ENCODE results near the gene ADGRD1. TPM values are rescaled to one million over a fixed set of nuclear protein-coding genes. Genes with fewer than 3 reads are reported as not detected.

ADGRD1 gene
- total and polyA plus RNA-seq, 4 donors, result 2.1 to 97.6 (median 31.0) TPM

DNA sequence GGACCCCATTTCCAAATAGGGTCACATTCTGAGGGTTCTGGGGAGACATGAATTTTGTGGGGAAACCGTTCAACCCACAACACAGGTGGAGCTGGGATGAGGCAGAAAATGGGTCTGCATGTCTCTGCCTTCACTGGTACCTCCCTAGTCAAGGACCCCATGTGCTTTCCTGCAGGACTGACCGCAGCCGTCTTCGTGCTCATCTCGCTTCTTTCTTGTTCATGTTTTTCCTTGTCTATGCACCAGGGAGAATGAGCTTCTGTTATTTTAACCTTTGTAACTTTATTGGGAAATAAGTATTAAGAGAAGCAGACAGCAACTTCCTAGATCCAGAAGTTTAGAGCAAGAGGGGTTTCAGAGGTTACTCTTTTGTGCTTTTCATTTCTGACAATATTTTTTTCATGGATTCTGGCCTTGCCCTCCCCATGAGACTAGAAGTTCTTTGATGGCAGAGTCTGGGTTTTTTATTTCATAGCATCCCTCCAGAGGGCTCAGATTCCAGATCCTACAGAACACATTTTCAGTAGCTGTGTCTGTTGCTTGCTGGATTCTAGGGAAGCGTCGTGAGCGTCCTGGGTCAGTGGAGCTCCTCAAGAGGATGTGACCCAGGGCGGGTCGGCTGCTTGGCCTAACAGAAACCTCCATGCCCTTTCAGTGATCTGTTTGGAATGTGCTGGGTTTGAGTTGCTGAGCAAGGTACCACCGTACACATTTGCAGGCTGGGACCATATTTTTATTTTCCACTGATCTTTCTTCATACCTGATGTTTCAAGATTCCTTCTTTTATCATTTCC lies 104.2 kb downstream of the ADGRD1 start:
- no peaks in the 10 kb centered on the region for H3K27me3 ChIP-seq (ENCODE audit: control insufficient read depth in 1 of 2, insufficient read depth in 2 of 2, low read length in 1 of 2)
- H3K36me3 ChIP-seq (ENCODE audit: control insufficient read depth in 1 of 2, insufficient read depth in 2 of 2, low read length in 1 of 2), result no peaks in the 10 kb centered on the region
- H3K4me3 ChIP-seq (ENCODE audit: low read length in 2 of 2), result no peak overlapping the region
- H3K4me1 ChIP-seq (ENCODE audit: control insufficient read depth in 1 of 2, insufficient read depth in 2 of 2, low read length in 2 of 2), result no peaks in the 10 kb centered on the region
- ATAC-seq (ENCODE audit: low FRiP score) (peak; percentile 27), DNase-seq (peak in 1 of 2 donors; percentile 54)
- H3K9me3 ChIP-seq (ENCODE audit: control insufficient read depth, low read length), result no peaks in the 10 kb centered on the region
- no peak overlapping the region for H3K27ac ChIP-seq (ENCODE audit: low read depth in 1 of 2, low read length in 2 of 2)
- intact Hi-C loops (cut with DNase I), result no loop called here
- 75 to 84% methylated on average over 11 of the region's 11 CpGs for whole genome bisulfite sequencing, 2 donors

- intact Hi-C loops (cut with DNase I), result no loop called here
- no peaks in the 10 kb centered on the region for H3K4me1 ChIP-seq (ENCODE audit: control insufficient read depth in 1 of 2, insufficient read depth in 2 of 2, low read length in 2 of 2)
- DNase-seq (no peak), ATAC-seq (ENCODE audit: low FRiP score) (no peak)
- no peaks in the 10 kb centered on the region for H3K9me3 ChIP-seq (ENCODE audit: control insufficient read depth, low read length)
- H3K4me3 ChIP-seq (ENCODE audit: low read length in 2 of 2), result no peak overlapping the region
- WGBS, 2 donors, result 49 to 59% methylated on average over 5 of the region's 5 CpGs
- H3K27ac ChIP-seq (ENCODE audit: low read depth in 1 of 2, low read length in 2 of 2), result no peak overlapping the region
- no peaks in the 10 kb centered on the region for H3K36me3 ChIP-seq (ENCODE audit: control insufficient read depth in 1 of 2, insufficient read depth in 2 of 2, low read length in 1 of 2)
- H3K27me3 ChIP-seq (ENCODE audit: control insufficient read depth in 1 of 2, insufficient read depth in 2 of 2, low read length in 1 of 2), result no peaks in the 10 kb centered on the region
Measured at GRCh38 chr12:131058700-131059099, 105.0 kb downstream of the ADGRD1 start.

- peak in 1 of 2 donors; percentile 49 for DNase-seq
- H3K4me3 ChIP-seq (ENCODE audit: low read length in 2 of 2), result no peak overlapping the region
- 92 to 94% methylated on average over 16 of the region's 16 CpGs for whole genome bisulfite sequencing, 2 donors
- intact Hi-C loops (cut with DNase I), result no loop called here
- no peaks in the 10 kb centered on the region for H3K4me1 ChIP-seq (ENCODE audit: control insufficient read depth in 1 of 2, insufficient read depth in 2 of 2, low read length in 2 of 2)
- H3K36me3 ChIP-seq (ENCODE audit: control insufficient read depth in 1 of 2, insufficient read depth in 2 of 2, low read length in 1 of 2), result no peaks in the 10 kb centered on the region
- ATAC-seq (ENCODE audit: low FRiP score), result no peak
- no peaks in the 10 kb centered on the region for H3K27me3 ChIP-seq (ENCODE audit: control insufficient read depth in 1 of 2, insufficient read depth in 2 of 2, low read length in 1 of 2)
- no peak overlapping the region for H3K27ac ChIP-seq (ENCODE audit: low read depth in 1 of 2, low read length in 2 of 2)
- H3K9me3 ChIP-seq (ENCODE audit: control insufficient read depth, low read length), result no peaks in the 10 kb centered on the region
Measured at GRCh38 chr12:131060011-131060703, 106.5 kb downstream of the ADGRD1 start.

GRCh38 chr12:131061041-131061806 lies 107.5 kb downstream of the ADGRD1 start:
- Histone ChIP-seq H3K4me1 (ENCODE audit: control insufficient read depth in 1 of 2, insufficient read depth in 2 of 2, low read length in 2 of 2) (no peaks in the 10 kb centered on the region), H3K36me3 (ENCODE audit: control insufficient read depth in 1 of 2, insufficient read depth in 2 of 2, low read length in 1 of 2) (no peaks in the 10 kb centered on the region), H3K4me3 (ENCODE audit: low read length in 2 of 2) (no peak overlapping the region), H3K27me3 (ENCODE audit: control insufficient read depth in 1 of 2, insufficient read depth in 2 of 2, low read length in 1 of 2) (no peaks in the 10 kb centered on the region), H3K27ac (ENCODE audit: low read depth in 1 of 2, low read length in 2 of 2) (no peak overlapping the region), H3K9me3 (ENCODE audit: control insufficient read depth, low read length) (no peaks in the 10 kb centered on the region)
- 90% methylated on average over 13 of the region's 13 CpGs for WGBS, 2 donors
- peak; percentile 45 to 66 for DNase-seq
- no peak for ATAC-seq (ENCODE audit: low FRiP score)
- intact Hi-C loops (cut with DNase I), result no loop called here

- Histone ChIP-seq H3K4me1 (ENCODE audit: control insufficient read depth in 1 of 2, insufficient read depth in 2 of 2, low read length in 2 of 2) (no peaks in the 10 kb centered on the region), H3K27me3 (ENCODE audit: control insufficient read depth in 1 of 2, insufficient read depth in 2 of 2, low read length in 1 of 2) (no peaks in the 10 kb centered on the region), H3K36me3 (ENCODE audit: control insufficient read depth in 1 of 2, insufficient read depth in 2 of 2, low read length in 1 of 2) (no peaks in the 10 kb centered on the region), H3K4me3 (ENCODE audit: low read length in 2 of 2) (no peak overlapping the region), H3K9me3 (ENCODE audit: control insufficient read depth, low read length) (no peaks in the 10 kb centered on the region), H3K27ac (ENCODE audit: low read depth in 1 of 2, low read length in 2 of 2) (no peak overlapping the region)
- ATAC-seq (ENCODE audit: low FRiP score) (no peak), DNase-seq (no peak)
- intact Hi-C loops (cut with DNase I), result no loop called here
- 66 to 76% methylated on average over 3 of the region's 3 CpGs for WGBS, 2 donors
Measured at GRCh38 chr12:131063413-131063812, 109.7 kb downstream of the ADGRD1 start.

DNA sequence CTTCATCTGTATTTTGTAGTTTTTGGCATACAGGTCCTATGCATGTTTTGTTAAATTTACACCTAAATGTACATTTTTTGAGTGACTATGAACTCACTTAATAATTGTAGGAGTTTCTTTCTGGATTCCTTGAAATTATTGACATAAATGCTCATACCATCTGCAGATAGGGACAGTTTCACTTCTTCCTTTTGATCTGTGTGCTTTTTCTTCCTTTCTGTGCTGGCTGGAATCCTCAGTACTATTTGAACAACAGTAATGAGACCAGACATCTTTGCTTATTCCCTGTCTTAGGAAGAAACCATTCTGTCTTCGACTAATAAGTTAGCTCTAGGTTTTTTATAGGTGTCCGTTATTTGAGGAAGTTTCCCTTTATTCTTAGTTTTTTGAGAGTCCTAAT lies 110.3 kb downstream of the ADGRD1 start:
- no peaks in the 10 kb centered on the region for H3K27me3 ChIP-seq (ENCODE audit: control insufficient read depth in 1 of 2, insufficient read depth in 2 of 2, low read length in 1 of 2)
- no peaks in the 10 kb centered on the region for H3K9me3 ChIP-seq (ENCODE audit: control insufficient read depth, low read length)
- DNase-seq, result no peak
- intact Hi-C loops (cut with DNase I), result no loop called here
- H3K27ac ChIP-seq (ENCODE audit: low read depth in 1 of 2, low read length in 2 of 2), result no peak overlapping the region
- no peak overlapping the region for H3K4me3 ChIP-seq (ENCODE audit: low read length in 2 of 2)
- H3K36me3 ChIP-seq (ENCODE audit: control insufficient read depth in 1 of 2, insufficient read depth in 2 of 2, low read length in 1 of 2), result no peaks in the 10 kb centered on the region
- no peak for ATAC-seq (ENCODE audit: low FRiP score)
- no peaks in the 10 kb centered on the region for H3K4me1 ChIP-seq (ENCODE audit: control insufficient read depth in 1 of 2, insufficient read depth in 2 of 2, low read length in 2 of 2)
- WGBS, 2 donors, result 84 to 93% methylated on average over 2 of the region's 2 CpGs

GRCh38 chr12:131065279-131065678 lies 111.6 kb downstream of the ADGRD1 start:
- 82 to 83% methylated on average over 11 of the region's 11 CpGs for WGBS, 2 donors
- no peaks in the 10 kb centered on the region for H3K9me3 ChIP-seq (ENCODE audit: control insufficient read depth, low read length)
- no peaks in the 10 kb centered on the region for H3K4me1 ChIP-seq (ENCODE audit: control insufficient read depth in 1 of 2, insufficient read depth in 2 of 2, low read length in 2 of 2)
- H3K27me3 ChIP-seq (ENCODE audit: control insufficient read depth in 1 of 2, insufficient read depth in 2 of 2, low read length in 1 of 2), result no peaks in the 10 kb centered on the region
- H3K4me3 ChIP-seq (ENCODE audit: low read length in 2 of 2), result no peak overlapping the region
- H3K27ac ChIP-seq (ENCODE audit: low read depth in 1 of 2, low read length in 2 of 2), result no peak overlapping the region
- no peaks in the 10 kb centered on the region for H3K36me3 ChIP-seq (ENCODE audit: control insufficient read depth in 1 of 2, insufficient read depth in 2 of 2, low read length in 1 of 2)
- no peak for ATAC-seq (ENCODE audit: low FRiP score)
- peak in 1 of 2 donors; percentile 69 for DNase-seq
- intact Hi-C loops (cut with DNase I), result no loop called here

DNA sequence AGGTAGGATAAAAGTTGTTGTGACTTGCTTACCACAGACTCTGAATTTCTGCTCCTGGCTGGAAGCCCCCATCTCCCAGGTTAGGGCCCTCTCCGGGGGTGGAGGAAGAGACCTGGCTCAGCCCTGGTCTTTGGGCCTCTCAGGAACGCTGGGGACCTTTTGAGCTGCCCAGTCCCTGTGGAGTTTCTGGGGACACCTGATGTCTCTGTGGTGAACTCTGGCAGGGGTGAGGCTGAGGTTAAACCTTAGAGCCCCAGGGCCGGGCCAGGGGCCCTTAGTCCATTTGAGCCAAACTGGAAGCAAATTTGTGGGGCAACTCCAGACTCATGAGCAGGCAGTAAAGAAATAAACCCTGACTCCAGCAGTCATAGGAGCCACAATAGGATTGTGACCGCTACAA lies 112.1 kb downstream of the ADGRD1 start:
- H3K27me3 ChIP-seq (ENCODE audit: control insufficient read depth in 1 of 2, insufficient read depth in 2 of 2, low read length in 1 of 2), result no peaks in the 10 kb centered on the region
- no peaks in the 10 kb centered on the region for H3K4me1 ChIP-seq (ENCODE audit: control insufficient read depth in 1 of 2, insufficient read depth in 2 of 2, low read length in 2 of 2)
- DNase-seq (peak in 1 of 2 donors; percentile 37), ATAC-seq (ENCODE audit: low FRiP score) (no peak)
- H3K9me3 ChIP-seq (ENCODE audit: control insufficient read depth, low read length), result no peaks in the 10 kb centered on the region
- intact Hi-C loops (cut with DNase I), result no loop called here
- H3K27ac ChIP-seq (ENCODE audit: low read depth in 1 of 2, low read length in 2 of 2), result no peak overlapping the region
- H3K36me3 ChIP-seq (ENCODE audit: control insufficient read depth in 1 of 2, insufficient read depth in 2 of 2, low read length in 1 of 2), result no peaks in the 10 kb centered on the region
- 92 to 93% methylated on average over 4 of the region's 4 CpGs for WGBS, 2 donors
- no peak overlapping the region for H3K4me3 ChIP-seq (ENCODE audit: low read length in 2 of 2)

Measured in aorta (tissue), 5 donors.